OCI-LY3 (cell line): ENCODE data around the gene CYP4A11.

Experiments
- EZH2phosphoT487 ChIP-seq: fragments of 200-600 bp; shearing (Covaris generic); IDR thresholded peaks from 2 replicates; pipeline ENCODE4 v1.6.1; 2018; ENCODE audit warnings: antibody characterized with exemption, mixed run types, low read depth
- TF ChIP-seq, protein P1 (sequence below): fragments of 200-600, 300-600 bp; sonication (generic); IDR thresholded peaks from 2 replicates; pipeline ENCODE4 v1.5.1; 2014; ENCODE audit warnings: antibody characterized with exemption, low read length, low read depth

DNA sequence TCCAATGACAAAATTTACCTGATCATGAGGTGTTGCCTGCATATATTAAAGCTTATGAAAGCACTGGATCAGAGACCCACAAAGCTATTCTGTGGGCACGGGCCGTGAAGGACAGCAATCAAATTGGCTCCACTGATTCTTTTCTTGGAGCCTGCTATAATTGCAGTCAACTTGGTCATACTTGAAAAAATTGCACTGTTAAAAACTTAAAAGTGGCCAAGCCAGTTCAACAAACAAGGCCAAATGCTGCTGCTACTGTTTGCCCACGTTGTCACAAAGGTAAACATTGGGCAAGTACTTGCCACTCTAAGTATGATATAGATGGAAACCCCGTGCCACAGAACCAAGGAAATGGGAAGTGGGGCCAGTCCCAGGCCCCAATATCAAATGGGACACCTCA, 37.8 kb downstream of the CYP4A11 start:
- TF ChIP-seq, protein P1, sequence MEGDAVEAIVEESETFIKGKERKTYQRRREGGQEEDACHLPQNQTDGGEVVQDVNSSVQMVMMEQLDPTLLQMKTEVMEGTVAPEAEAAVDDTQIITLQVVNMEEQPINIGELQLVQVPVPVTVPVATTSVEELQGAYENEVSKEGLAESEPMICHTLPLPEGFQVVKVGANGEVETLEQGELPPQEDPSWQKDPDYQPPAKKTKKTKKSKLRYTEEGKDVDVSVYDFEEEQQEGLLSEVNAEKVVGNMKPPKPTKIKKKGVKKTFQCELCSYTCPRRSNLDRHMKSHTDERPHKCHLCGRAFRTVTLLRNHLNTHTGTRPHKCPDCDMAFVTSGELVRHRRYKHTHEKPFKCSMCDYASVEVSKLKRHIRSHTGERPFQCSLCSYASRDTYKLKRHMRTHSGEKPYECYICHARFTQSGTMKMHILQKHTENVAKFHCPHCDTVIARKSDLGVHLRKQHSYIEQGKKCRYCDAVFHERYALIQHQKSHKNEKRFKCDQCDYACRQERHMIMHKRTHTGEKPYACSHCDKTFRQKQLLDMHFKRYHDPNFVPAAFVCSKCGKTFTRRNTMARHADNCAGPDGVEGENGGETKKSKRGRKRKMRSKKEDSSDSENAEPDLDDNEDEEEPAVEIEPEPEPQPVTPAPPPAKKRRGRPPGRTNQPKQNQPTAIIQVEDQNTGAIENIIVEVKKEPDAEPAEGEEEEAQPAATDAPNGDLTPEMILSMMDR: no peak
- no peak for TF ChIP-seq EZH2phosphoT487
